HTERT RPE-1 (cell line): ENCODE data around the gene CORO1A.
"Not testable (repeated sequence)": the region's sequence is repeated elsewhere in the genome, so short reads cannot be mapped to it uniquely, and the experiment has no call there.

Source experiments
- in situ Hi-C: fragments of 300-500 bp; cut with MboI; formaldehyde crosslinking; loops from 4 replicates; pipeline ENCODE4 v1.14.3; 2020; ENCODE audit warnings: low sequenced_read_pairs

Gene CORO1A

GRCh38 chr16:30169416-30169815 lies 14.0 kb upstream of the CORO1A start:
- in situ Hi-C loops = not testable (repeated sequence)

GRCh38 chr16:30170145-30170544 lies 13.3 kb upstream of the CORO1A start:
- in situ Hi-C loops = not testable (repeated sequence)

GRCh38 chr16:30173054-30173453 lies 10.3 kb upstream of the CORO1A start:
- in situ Hi-C loops = no loop called here

- in situ Hi-C loops = not testable (repeated sequence)
Measured at GRCh38 chr16:30176876-30177275, 6.5 kb upstream of the CORO1A start.

- in situ Hi-C loops = no loop called here
Measured at GRCh38 chr16:30179195-30179594, 4.2 kb upstream of the CORO1A start.

- in situ Hi-C loops = no loop called here
Measured at GRCh38 chr16:30179931-30180330, 3.5 kb upstream of the CORO1A start.

- in situ Hi-C loops = no loop called here
Measured at GRCh38 chr16:30180741-30181140, 2.7 kb upstream of the CORO1A start.

GRCh38 chr16:30184096-30184890 lies 891 bp downstream of the CORO1A start:
- in situ Hi-C loops = no loop called here

GRCh38 chr16:30184891-30185682 lies 1.7 kb downstream of the CORO1A start:
- in situ Hi-C loops = no loop called here

- in situ Hi-C loops = no loop called here
Measured at GRCh38 chr16:30185683-30186421, 2.5 kb downstream of the CORO1A start.

- in situ Hi-C loops = no loop called here
Measured at GRCh38 chr16:30186444-30186781, 3.0 kb downstream of the CORO1A start.

GRCh38 chr16:30186782-30187555 lies 3.6 kb downstream of the CORO1A start:
- in situ Hi-C loops = no loop called here

GRCh38 chr16:30187556-30187865 lies 4.1 kb downstream of the CORO1A start:
- in situ Hi-C loops = no loop called here

- in situ Hi-C loops = no loop called here
Measured at GRCh38 chr16:30187971-30188561, 4.7 kb downstream of the CORO1A start.

GRCh38 chr16:30191158-30191557 lies 7.8 kb downstream of the CORO1A start:
- in situ Hi-C loops = not testable (repeated sequence)

- in situ Hi-C loops = not testable (repeated sequence)
Measured at GRCh38 chr16:30193098-30193497, 9.7 kb downstream of the CORO1A start.

GRCh38 chr16:30193615-30194014 lies 10.2 kb downstream of the CORO1A start, which contains the start of the genes BOLA2B and SLX1A:
Gene BOLA2B, minus strand, starts transcription at chr16:30193666. Its CDS starts 71 bp downstream, at chr16:30193595.
Gene SLX1A, plus strand, starts transcription at chr16:30193875. Its CDS starts 210 bp downstream, at chr16:30194085.
- in situ Hi-C loops = not testable (repeated sequence)

GRCh38 chr16:30194172-30194925 lies 10.9 kb downstream of the CORO1A start:
- in situ Hi-C loops = not testable (repeated sequence)

- in situ Hi-C loops = not testable (repeated sequence)
Measured at GRCh38 chr16:30197001-30197400, 13.6 kb downstream of the CORO1A start.

- in situ Hi-C loops = not testable (repeated sequence)
Measured at GRCh38 chr16:30199049-30199448, 15.6 kb downstream of the CORO1A start, which contains the start of gene SULT1A3. Gene SULT1A3, plus strand, starts transcription at chr16:30199255. Its CDS starts 1,474 bp downstream, at chr16:30200729.
